Measurements from ENCODE around the gene KIAA1549. TPM values are rescaled to one million over a fixed set of nuclear protein-coding genes. Genes with fewer than 3 reads are reported as not detected.
"Not testable (repeated sequence)": the region's sequence is repeated elsewhere in the genome, so short reads cannot be mapped to it uniquely, and the experiment has no call there.

The KIAA1549 gene
- 2.9 and 3.3 TPM in 2 replicates for total RNA-seq

DNA sequence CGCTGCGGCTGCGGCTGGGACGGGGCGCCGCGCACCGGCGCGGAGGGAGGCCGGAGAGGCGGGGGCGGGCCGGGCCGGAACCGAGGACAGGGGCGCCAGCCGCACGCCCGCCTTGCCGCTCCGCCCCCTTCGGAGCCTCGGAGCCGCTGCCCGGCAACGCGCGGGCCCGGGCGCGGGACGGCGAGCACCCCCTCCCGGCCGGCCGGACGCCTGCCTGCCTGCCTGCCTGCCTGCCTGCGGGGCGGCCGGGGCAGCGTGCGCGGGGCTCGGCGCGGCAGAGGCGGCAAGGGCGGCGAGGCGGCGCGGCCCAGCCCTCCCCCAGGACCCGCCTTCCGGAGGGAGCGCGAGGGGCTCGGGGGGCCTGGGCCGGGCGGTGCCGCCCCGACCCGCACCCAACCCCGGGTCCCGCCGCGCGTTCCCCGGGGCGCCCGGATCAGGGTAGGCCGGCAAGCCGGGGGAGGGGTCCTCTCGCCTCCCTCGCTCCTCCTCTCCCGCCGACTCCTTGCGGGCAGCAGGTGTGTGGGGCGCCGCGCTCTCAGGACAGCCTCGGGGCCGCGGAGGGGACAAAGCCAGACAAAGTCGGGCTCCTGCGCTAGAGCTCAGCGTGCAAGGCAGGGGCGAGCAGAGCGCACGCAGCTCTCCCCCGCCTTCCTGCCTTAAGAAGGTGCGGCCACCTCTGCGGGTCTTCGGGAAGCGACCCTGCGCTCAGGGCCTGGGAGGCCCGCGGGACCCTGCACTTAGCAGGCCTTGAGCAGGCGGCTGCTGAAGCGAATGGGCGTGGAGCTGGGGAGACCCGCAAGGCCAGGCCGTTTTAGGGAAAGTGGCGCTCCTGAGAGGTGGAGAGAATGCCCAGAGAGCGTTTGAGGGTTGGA lies at the start of gene KIAA1549:
KIAA1549 (minus strand) TSS at position 58 of the 872 bp plus-strand sequence. CDS start 120 bp downstream, outside the sequence.
- Histone ChIP-seq H3K79me2 (ENCODE audit: insufficient read depth, low read length) (peaks cover 17% of the 10 kb centered on the region), H3K36me3 (ENCODE audit: insufficient read depth, low read length) (no peaks in the 10 kb centered on the region), H3K4me1 (ENCODE audit: insufficient read depth, low read length) (peaks cover 13% of the 10 kb centered on the region), H3K4me3 (ENCODE audit: insufficient read depth, low read length) (peak within 1 kb of the TSS; percentile 75), H3K9me3 (ENCODE audit: low read depth, low read length) (no peaks in the 10 kb centered on the region), H3K27me3 (ENCODE audit: insufficient read depth, low read length) (no peaks in the 10 kb centered on the region), H3K27ac (ENCODE audit: low read depth, low read length) (no peak within 1 kb of the TSS), H4K20me1 (ENCODE audit: insufficient read depth, low read length) (peaks cover 16% of the 10 kb centered on the region), H2AFZ (ENCODE audit: low read length) (peak within 1 kb of the TSS; percentile 86), H3K4me2 (ENCODE audit: insufficient read depth, low read length) (peak within 1 kb of the TSS; percentile 89)
- DNase-seq (ENCODE audit: insufficient read length, low spot score, missing footprints) = peak; percentile 99
- TF ChIP-seq, protein P1, sequence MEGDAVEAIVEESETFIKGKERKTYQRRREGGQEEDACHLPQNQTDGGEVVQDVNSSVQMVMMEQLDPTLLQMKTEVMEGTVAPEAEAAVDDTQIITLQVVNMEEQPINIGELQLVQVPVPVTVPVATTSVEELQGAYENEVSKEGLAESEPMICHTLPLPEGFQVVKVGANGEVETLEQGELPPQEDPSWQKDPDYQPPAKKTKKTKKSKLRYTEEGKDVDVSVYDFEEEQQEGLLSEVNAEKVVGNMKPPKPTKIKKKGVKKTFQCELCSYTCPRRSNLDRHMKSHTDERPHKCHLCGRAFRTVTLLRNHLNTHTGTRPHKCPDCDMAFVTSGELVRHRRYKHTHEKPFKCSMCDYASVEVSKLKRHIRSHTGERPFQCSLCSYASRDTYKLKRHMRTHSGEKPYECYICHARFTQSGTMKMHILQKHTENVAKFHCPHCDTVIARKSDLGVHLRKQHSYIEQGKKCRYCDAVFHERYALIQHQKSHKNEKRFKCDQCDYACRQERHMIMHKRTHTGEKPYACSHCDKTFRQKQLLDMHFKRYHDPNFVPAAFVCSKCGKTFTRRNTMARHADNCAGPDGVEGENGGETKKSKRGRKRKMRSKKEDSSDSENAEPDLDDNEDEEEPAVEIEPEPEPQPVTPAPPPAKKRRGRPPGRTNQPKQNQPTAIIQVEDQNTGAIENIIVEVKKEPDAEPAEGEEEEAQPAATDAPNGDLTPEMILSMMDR (IDR thresholded peaks at IDR 0.05; ENCODE audit: extremely low read depth, low read depth, low read length) = no peak

DNA sequence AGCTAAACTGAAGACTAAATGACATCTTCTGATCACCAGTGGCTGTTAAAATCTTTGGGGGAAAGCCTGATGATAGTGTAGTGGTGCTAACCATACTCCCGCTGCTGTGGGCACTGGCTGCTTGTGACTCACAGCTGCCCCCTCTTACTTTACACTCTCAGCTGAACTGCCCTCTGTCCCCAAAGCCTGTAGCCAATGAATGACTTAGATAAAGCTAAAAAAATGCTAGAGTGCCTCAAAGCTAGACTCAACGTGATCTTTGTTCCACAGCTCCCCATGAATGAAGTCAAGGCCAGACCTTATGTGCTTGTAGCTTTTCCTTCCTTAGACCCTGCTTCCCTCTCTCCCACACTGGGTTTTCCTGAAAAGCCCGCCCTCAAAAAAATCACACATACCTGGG lies 48.2 kb upstream of the KIAA1549 start:
- Histone ChIP-seq H3K27me3 (ENCODE audit: insufficient read depth, low read length) (no peaks in the 10 kb centered on the region), H3K4me2 (ENCODE audit: insufficient read depth, low read length) (no peak overlapping the region), H3K79me2 (ENCODE audit: insufficient read depth, low read length) (peaks cover 17% of the 10 kb centered on the region), H3K4me1 (ENCODE audit: insufficient read depth, low read length) (peaks cover 6% of the 10 kb centered on the region), H3K9me3 (ENCODE audit: low read depth, low read length) (no peaks in the 10 kb centered on the region), H3K36me3 (ENCODE audit: insufficient read depth, low read length) (peaks cover 59% of the 10 kb centered on the region), H3K4me3 (ENCODE audit: insufficient read depth, low read length) (no peak overlapping the region), H4K20me1 (ENCODE audit: insufficient read depth, low read length) (no peaks in the 10 kb centered on the region), H2AFZ (ENCODE audit: low read length) (no peak overlapping the region), H3K27ac (ENCODE audit: low read depth, low read length) (no peak overlapping the region)
- peak; percentile 45 for DNase-seq (ENCODE audit: insufficient read length, low spot score, missing footprints)
- TF ChIP-seq, protein P1 (IDR thresholded peaks at IDR 0.05; ENCODE audit: extremely low read depth, low read depth, low read length) = no peak

DNA sequence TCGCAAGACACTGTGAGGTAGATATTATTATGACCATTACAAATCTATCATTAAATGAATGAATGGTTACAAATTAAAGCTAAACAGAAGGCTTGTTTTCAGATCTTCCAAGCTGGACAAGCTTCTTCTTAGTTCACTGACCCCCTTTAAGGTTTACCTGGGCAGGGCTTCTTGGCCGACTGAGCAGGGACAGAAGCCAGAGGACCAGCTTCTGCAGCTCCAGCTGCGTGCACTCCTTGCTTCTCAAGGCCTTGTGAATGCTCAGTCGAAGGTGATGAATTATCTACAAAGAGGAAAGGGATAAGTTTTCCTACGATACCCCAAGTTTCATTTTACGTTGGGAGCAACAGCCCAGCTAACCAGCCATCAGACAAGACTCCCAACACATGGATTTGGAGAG lies 45.4 kb upstream of the KIAA1549 start:
- H3K36me3 ChIP-seq (ENCODE audit: insufficient read depth, low read length) = peaks cover 47% of the 10 kb centered on the region
- no peaks in the 10 kb centered on the region for H4K20me1 ChIP-seq (ENCODE audit: insufficient read depth, low read length)
- H3K4me3 ChIP-seq (ENCODE audit: insufficient read depth, low read length) = no peak overlapping the region
- peaks cover 6% of the 10 kb centered on the region for H3K4me1 ChIP-seq (ENCODE audit: insufficient read depth, low read length)
- H2AFZ ChIP-seq (ENCODE audit: low read length) = no peak overlapping the region
- TF ChIP-seq, protein P1 (IDR thresholded peaks at IDR 0.05; ENCODE audit: extremely low read depth, low read depth, low read length) = no peak
- H3K27me3 ChIP-seq (ENCODE audit: insufficient read depth, low read length) = no peaks in the 10 kb centered on the region
- H3K79me2 ChIP-seq (ENCODE audit: insufficient read depth, low read length) = no peaks in the 10 kb centered on the region
- H3K27ac ChIP-seq (ENCODE audit: low read depth, low read length) = no peak overlapping the region
- DNase-seq (ENCODE audit: insufficient read length, low spot score, missing footprints) = no peak
- no peaks in the 10 kb centered on the region for H3K9me3 ChIP-seq (ENCODE audit: low read depth, low read length)
- no peak overlapping the region for H3K4me2 ChIP-seq (ENCODE audit: insufficient read depth, low read length)

DNA sequence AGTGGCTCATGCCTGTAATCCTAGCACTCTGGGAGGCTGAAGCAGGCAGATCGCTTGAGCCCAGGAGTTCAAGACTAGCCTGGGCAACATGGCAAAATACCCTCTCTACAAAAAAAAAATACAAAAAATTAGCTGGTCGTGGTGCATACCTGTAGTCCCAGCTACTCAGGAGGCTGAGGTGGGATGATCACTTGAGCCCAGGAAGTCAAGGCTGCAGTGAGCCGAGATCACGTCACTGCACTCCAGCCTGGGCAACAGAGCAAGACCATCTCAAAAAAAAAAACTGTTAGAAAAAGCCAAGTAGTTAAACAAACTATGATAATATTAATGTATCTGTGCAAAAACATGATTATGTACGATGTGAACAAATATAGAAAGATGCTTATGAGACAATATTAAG lies 44.7 kb upstream of the KIAA1549 start:
- not testable (repeated sequence) for H3K79me2 ChIP-seq (ENCODE audit: insufficient read depth, low read length); DNase-seq (ENCODE audit: insufficient read length, low spot score, missing footprints); H3K27ac ChIP-seq (ENCODE audit: low read depth, low read length); H3K4me2 ChIP-seq (ENCODE audit: insufficient read depth, low read length); H3K4me3 ChIP-seq (ENCODE audit: insufficient read depth, low read length); H3K4me1 ChIP-seq (ENCODE audit: insufficient read depth, low read length); H4K20me1 ChIP-seq (ENCODE audit: insufficient read depth, low read length); H2AFZ ChIP-seq (ENCODE audit: low read length); H3K9me3 ChIP-seq (ENCODE audit: low read depth, low read length); H3K27me3 ChIP-seq (ENCODE audit: insufficient read depth, low read length)
- H3K36me3 ChIP-seq (ENCODE audit: insufficient read depth, low read length) = peaks cover 47% of the 10 kb centered on the region

All from osteoblast (primary cell).